Fibroblast of skin of left quadriceps (primary cell): ENCODE measurements around the gene CD44.

Experiments
- DNase-seq, 2 experiments: peaks; one replicate each; pipeline ENCODE4 v3.0.0-alpha.2; 2013; ENCODE audit warnings: low read depth in 2 of 2

CD44 gene

DNA sequence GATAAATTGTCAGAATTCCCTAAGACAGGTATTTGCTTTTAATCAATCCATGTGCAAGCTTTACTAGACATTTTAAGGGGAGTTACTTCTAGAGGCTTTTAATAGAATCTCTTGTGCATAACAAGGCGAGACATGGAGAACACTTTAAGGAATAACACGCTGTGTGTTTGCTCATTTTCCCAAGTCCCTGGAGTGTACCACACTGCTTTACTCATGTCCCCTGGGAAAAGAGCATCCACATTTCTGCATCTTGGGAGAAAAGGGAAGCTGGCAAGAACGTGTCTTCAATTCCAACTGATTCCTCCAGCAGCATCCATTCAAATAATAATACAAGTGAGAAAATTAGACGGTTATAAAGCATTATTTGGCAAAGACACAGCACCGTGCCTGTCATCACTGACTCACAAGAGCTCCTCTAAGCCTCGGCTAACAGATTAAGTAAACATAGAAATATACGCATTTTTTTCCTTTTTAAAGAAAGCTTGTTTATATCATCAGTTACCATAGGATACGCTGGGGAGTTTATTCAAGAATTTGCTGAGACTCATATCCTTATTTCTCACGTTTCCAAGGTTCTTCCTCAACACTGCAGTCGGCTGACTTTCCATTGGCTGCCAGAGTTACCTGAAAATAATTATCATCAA is 121.5 kb downstream of the CD44 start:
- DNase-seq, result peak; percentile 69 to 72

GRCh38 chr11:35261197-35261596 is 122.2 kb downstream of the CD44 start:
- no peak for DNase-seq

DNA sequence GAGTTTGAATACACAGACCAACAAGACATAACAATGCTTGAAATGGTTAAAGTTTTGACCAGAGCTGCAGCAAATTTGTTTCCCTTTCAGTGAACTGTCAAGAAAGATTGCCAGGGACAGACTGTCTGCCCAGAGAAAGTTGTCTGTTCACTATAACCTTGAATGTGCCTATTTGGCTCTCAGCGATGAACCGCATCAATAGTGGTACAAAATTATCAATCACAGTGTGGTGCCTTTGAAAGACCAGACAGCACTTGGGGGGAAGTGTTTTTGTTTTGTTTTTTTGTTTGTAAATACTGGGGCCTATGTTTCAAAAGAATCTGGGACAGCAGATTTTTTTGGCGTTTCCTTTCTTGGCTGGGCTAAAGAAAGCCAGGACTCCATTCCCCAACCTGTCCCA is 123.1 kb downstream of the CD44 start:
- DNase-seq, result no peak

DNA sequence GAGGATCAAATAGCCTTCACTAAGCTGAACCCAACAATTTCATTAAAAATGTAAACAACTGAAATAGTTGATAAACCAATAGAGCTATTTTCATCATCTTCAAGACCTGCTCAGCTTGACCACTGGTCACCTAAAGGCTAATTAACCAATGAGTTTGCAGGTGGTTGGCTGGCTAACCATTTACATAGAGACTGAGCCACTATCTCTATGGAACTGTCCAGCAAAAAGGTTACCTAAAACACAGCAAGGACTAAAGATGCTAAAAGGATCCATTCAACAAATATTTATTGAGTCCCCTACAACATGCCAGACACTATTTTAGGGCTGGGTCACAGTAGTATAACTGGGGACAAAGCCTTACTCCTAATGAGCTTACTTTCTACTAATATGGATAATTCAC is 123.8 kb downstream of the CD44 start:
- no peak for DNase-seq

DNA sequence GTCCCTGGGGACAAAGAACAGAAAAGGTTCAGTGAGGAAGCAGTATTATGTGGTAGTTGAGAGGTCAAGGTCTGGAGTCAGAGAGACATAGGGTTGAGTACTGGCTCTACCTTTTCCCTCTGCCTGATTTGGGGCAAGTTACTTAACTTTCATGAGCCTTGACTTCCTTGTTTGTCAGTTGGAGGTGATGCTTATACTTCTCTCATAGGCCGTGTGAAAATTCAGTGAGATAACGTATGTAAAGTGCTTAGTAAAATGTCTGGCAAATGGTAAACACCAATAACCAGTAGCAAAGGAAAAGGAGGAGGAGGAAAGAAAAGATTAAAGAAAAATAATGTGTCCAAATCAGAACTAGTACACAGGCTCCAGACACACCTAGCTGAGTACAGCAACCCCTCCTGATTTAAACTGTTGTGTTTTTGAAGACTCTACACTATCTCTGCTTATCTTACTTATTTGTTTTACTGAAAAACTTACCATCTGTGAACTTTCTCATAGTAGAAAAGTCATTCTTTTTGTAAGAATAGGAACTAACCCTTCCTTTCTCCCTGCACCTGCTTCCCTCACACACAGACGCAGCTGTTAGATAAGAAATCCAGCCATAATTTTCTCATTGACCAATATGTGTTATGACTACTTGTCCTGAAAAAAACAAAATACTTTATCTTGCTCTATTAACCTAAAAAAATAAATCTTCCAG is 126.9 kb downstream of the CD44 start:
- no peak for DNase-seq

- peak; percentile 83 to 85 for DNase-seq
Measured at GRCh38 chr11:35267504-35267903, 128.5 kb downstream of the CD44 start.

GRCh38 chr11:35270342-35270741 is 131.4 kb downstream of the CD44 start:
- no peak for DNase-seq

DNA sequence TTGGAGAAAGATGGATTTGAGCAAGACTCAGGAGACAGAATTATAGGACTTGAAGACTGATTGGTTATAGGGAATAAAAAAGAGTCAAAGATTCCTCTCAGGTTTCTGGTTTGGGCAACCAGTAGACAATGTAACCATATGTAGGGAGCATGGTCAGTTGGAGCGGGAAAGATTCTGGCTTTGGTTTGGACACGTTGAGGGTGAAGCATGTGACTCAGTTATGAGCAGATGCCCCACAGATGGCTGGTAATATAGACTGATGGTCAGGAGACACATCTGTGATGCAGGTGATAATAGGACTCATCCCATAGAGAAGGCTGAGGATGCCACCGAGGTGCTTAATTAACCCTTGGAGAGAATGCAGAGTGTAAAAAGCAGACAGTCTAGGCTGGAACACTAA is 132.1 kb downstream of the CD44 start:
- no peak for DNase-seq

DNA sequence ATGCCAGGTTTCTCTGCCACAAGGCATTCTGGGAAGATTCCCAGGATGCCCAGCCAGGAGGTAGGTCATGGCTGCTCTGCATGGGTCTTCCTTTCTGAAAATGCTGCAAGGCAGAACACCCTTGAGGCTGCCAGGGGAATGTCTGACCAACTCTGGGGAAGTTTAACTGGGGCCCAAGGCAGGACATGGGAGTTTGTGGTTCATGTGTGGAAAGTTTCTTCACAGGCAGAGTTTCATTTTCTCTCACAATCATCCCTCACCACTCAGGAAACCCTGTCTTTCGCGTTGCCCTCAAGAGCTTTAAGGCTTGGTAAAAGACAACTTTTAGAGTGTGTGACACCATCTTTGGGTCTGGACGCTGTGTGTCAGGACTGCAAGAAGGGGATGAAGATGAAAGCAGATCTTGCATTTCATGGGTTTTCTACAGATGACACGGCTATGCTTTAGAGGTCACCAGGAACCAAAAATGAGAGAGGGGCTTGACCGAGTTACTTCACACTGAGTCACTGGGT is 133.5 kb downstream of the CD44 start:
- DNase-seq, result no peak

GRCh38 chr11:35274909-35275785 is 136.2 kb downstream of the CD44 start:
- DNase-seq, result no peak

DNA sequence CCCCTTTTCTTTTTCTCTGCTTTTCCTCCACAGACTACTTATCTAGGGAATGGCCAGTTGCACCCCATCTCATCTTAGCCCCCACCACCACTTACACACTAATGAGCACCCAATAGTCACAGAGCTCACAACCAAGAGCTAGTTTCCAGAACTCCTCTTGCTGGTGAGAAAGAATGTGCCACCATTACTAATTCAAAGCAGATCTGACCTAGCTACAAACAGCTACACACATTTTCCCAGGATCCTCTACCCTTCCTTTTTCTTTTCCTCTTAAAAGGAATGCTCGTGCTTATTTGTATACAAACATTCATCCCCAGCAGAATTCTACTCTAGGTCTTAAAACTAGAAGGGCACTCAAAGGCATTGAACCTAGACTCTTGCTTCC is 136.8 kb downstream of the CD44 start:
- no peak for DNase-seq

DNA sequence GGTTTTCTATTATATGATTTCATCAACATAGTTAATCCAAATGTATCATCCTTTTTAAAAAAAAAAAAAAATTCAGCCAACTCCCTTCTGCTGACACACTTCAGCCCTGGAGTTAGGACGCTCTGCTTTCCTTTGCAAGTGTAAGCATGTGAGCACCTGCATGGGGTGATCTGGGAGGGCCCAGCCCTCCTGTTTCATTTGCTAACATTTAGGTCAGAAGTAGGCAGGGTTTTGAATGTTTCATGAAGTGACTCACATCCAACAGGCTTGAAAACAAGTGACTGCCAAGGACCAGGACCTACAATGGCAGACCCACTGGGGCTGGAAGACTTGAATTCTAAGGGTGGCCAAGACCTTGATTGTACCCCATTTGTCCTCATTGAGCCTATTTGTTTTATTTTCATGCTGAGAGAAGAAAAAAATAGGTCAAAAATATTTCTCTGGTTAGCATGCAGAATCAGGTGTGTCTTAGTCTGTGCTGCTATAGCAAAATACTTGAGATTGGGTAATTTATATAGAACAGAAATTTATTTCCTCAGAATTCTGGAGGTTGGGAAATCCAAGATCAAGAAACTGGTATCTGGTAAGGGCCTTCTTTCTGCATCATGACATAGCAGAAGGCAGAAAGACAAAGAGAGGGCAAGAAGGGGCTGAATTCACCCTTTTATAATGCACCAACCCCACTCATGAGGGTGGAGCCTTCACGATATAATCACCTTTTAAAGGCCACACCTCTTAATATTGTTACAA is 137.6 kb downstream of the CD44 start:
- DNase-seq, result no peak

- DNase-seq, result no peak
Measured at GRCh38 chr11:35277827-35278226, 138.9 kb downstream of the CD44 start.

- DNase-seq, result no peak
Measured at GRCh38 chr11:35280727-35281126, 141.8 kb downstream of the CD44 start.

- DNase-seq, result no peak
Measured at GRCh38 chr11:35281169-35281688, 142.3 kb downstream of the CD44 start.
